HepG2 (cell line): ENCODE results near the gene FAM174C. TPM values are rescaled to one million over a fixed set of nuclear protein-coding genes. Genes with fewer than 3 reads are reported as not detected.

Experiments used
- CHD4 ChIP-seq: fragments of 200-600 bp; sonication (generic); IDR thresholded peaks from 2 replicates; pipeline ENCODE4 v1.7.0; 2017; ENCODE audit warnings: mild to moderate bottlenecking, low read length, borderline replicate concordance
- E2F1 ChIP-seq: sonication (generic); formaldehyde crosslinking; IDR thresholded peaks from 2 replicates; pipeline ENCODE4 v1.5.0; 2020; ENCODE audit warnings: missing genetic modification reagents
- HHEX ChIP-seq: IDR thresholded peaks from 2 replicates; pipeline ENCODE4 v1.6.1; 2016; ENCODE audit warnings: control low read depth
- IKZF1 ChIP-seq: fragments of 450-650 bp; IDR thresholded peaks from 2 replicates; pipeline ENCODE4 v1.7.1; 2016
- ISL2 ChIP-seq: sonication (generic); formaldehyde crosslinking; IDR thresholded peaks from 2 replicates; pipeline ENCODE4 v1.5.0; 2020; ENCODE audit warnings: missing genetic modification reagents
- KLF16 ChIP-seq, 2 experiments: sonication (generic) in 1 of 2; formaldehyde crosslinking in 1 of 2; IDR thresholded peaks; 2 replicates each; pipeline versions ENCODE4 v1.6.1 to v1.8.0; 2016 to 2023; ENCODE audit warnings: missing genetic modification reagents in 2 of 2, missing compliant biosample characterization in 1 of 2
- MLXIP ChIP-seq: sonication (generic); formaldehyde crosslinking; IDR thresholded peaks from 2 replicates; pipeline ENCODE4 v1.9.0; 2021; ENCODE audit warnings: missing genetic modification reagents, borderline replicate concordance
- MTA1 ChIP-seq: sonication (generic); formaldehyde crosslinking; IDR thresholded peaks from 2 replicates; pipeline ENCODE4 v1.4.0; 2020; ENCODE audit warnings: missing genetic modification reagents, mild to moderate bottlenecking, borderline replicate concordance
- MTF2 ChIP-seq: sonication (generic); formaldehyde crosslinking; IDR thresholded peaks from 2 replicates; pipeline ENCODE4 v1.5.0; 2020; ENCODE audit warnings: missing genetic modification reagents, borderline replicate concordance
- SALL1 ChIP-seq: sonication (generic); formaldehyde crosslinking; IDR thresholded peaks from 2 replicates; pipeline ENCODE4 v1.8.0; 2022; ENCODE audit warnings: mild to moderate bottlenecking, missing genetic modification reagents
- SNAPC4 ChIP-seq: sonication (generic); formaldehyde crosslinking; IDR thresholded peaks from 2 replicates; pipeline ENCODE4 v1.4.0; 2020; ENCODE audit warnings: mild to moderate bottlenecking, missing genetic modification reagents
- SRSF9 ChIP-seq: fragments of 200-400 bp; formaldehyde crosslinking; IDR thresholded peaks from 2 replicates; pipeline ENCODE4 v1.6.1; 2018; ENCODE audit warnings: borderline replicate concordance, mild to moderate bottlenecking, low read depth, low read length; ENCODE audit not compliant: insufficient read depth, poor library complexity, severe bottlenecking
- ZHX1 ChIP-seq: sonication (generic); formaldehyde crosslinking; IDR thresholded peaks from 2 replicates; pipeline ENCODE4 v1.8.1; 2022; ENCODE audit warnings: low read depth, mild to moderate bottlenecking, missing genetic modification reagents
- ZNF367 ChIP-seq: sonication (generic); formaldehyde crosslinking; IDR thresholded peaks from 2 replicates; pipeline ENCODE4 v1.4.0; 2020; ENCODE audit warnings: missing genetic modification reagents, borderline replicate concordance
- ZNF557 ChIP-seq: sonication (generic); formaldehyde crosslinking; IDR thresholded peaks from 2 replicates; pipeline ENCODE4 v1.4.0; 2020; ENCODE audit warnings: missing genetic modification reagents
- ZNF674 ChIP-seq: sonication (generic); formaldehyde crosslinking; IDR thresholded peaks from 2 replicates; pipeline ENCODE4 v1.5.0; 2020; ENCODE audit warnings: low read depth, mild to moderate bottlenecking, missing genetic modification reagents
- ZNF709 ChIP-seq: sonication (generic); formaldehyde crosslinking; IDR thresholded peaks from 2 replicates; pipeline ENCODE4 v1.5.0; 2020; ENCODE audit warnings: mild to moderate bottlenecking, missing genetic modification reagents
- polyA plus RNA-seq, 8 experiments: library from polyadenylated mRNA; depleted of rRNA in 3 of 8; stranded (reverse) in 7 of 8; unstranded in 1 of 8; fragments of >200 nt; fragmentation: Illumina TruSeq in 4 of 8; extraction: Trizol in 4 of 8; gene quantifications; 2 replicates each; pipeline versions ENCODE4 v1.2.1 to v1.2.3, GENCODE V29; 2011 to 2016; ENCODE audit warnings: low read depth in 4 of 8, missing spikeins in 1 of 8, mixed read lengths in 1 of 8; ENCODE audit not compliant: insufficient read depth in 1 of 8
- total RNA-seq, 5 experiments: library from RNA; depleted of rRNA; stranded (reverse); fragments of >200 nt; fragmentation: Illumina TruSeq; extraction: Trizol; gene quantifications; 2 replicates each; pipeline ENCODE4 v1.2.3, GENCODE V29; 2016; ENCODE audit warnings: low read depth in 1 of 5

FAM174C gene
- total and polyA plus RNA-seq, 2 of the 13 experiments (the other 11 are each of a cell fraction or from before 2014, with no cell fraction given): 19.5 to 31.3 TPM

- TF ChIP-seq SNAPC4 (CRISPR knock-in tag) (no peak), ISL2 (CRISPR knock-in tag) (peak; percentile 41), CHD4 (no peak), SALL1 (CRISPR knock-in tag) (peak; percentile 49; the same call in 1 of the 2 replicates), ZHX1 (CRISPR knock-in tag) (no peak), IKZF1 (no peak), HHEX (CRISPR knock-in tag) (no peak), ZNF674 (CRISPR knock-in tag) (no peak; the same call in none of the 2 replicates), KLF16 (CRISPR knock-in tag; IDR thresholded peaks at IDR 0.05) (peak in 1 of 2 experiments; percentile 40; a peak in 1 of 4 replicates), MTA1 (peak; percentile 73; the same call in 1 of the 2 replicates), ZNF367 (CRISPR knock-in tag) (no peak), MLXIP (CRISPR knock-in tag) (no peak), MTF2 (CRISPR knock-in tag) (no peak), E2F1 (CRISPR knock-in tag) (0 out of 2 replicates have a peak, but pooled peaks have one; percentile 35), ZNF557 (CRISPR knock-in tag) (no peak), SRSF9 (no peak), ZNF709 (no peak; the same call in 1 of the 2 replicates)
Measured at GRCh38 chr19:1266129-1266915, 9.0 kb upstream of the FAM174C start (continued).
